ENCODE results near the gene FLVCR2. TPM values are rescaled to one million over a fixed set of nuclear protein-coding genes. Genes with fewer than 3 reads are reported as not detected.
A peak's percentile ranks its signal among the peaks of the same experiment; 100 is the strongest.

Gene FLVCR2
- polyA plus RNA-seq, 2 donors = 1.2 to 2.2 TPM

DNA sequence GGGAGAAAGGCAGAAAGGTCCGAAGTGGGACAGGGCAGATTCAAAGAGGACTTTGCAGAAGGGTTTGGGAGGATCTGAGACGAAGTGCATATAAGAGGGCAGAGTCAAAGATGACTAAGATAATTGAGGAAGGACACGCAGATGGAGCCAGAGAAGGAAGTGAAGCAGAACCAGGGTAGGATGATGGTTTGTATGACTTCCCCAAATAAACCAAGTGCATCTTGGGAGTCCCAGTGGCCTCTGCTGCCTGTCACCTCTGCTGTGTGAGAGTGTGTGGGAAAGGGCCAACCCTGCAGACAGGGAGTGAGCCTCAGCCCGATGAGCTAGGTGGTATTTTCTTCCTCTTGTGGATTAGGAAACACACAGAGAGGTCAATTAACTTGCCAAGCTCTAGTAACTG lies 36.8 kb downstream of the FLVCR2 start:
- no peaks in the 10 kb centered on the region for H3K4me1 ChIP-seq (ENCODE audit: control insufficient read depth in 2 of 2, insufficient read depth in 2 of 2, low read length in 1 of 2)
- 63 to 67% methylated on average over 4 of the region's 4 CpGs for WGBS, 2 donors
- peak overlapping the region in 1 of 2 donors; percentile 51 for H3K27ac ChIP-seq (ENCODE audit: low read depth in 2 of 2, low read length in 1 of 2)
- no peaks in the 10 kb centered on the region for H3K9me3 ChIP-seq (ENCODE audit: control insufficient read depth in 2 of 2, insufficient read depth in 1 of 2, low read depth in 1 of 2, low read length in 1 of 2)
- no peaks in the 10 kb centered on the region for H3K27me3 ChIP-seq (ENCODE audit: control insufficient read depth in 1 of 2, insufficient read depth in 2 of 2, low read length in 2 of 2)
- no peaks in the 10 kb centered on the region for H3K36me3 ChIP-seq (ENCODE audit: control insufficient read depth in 2 of 2, insufficient read depth in 2 of 2, low read length in 1 of 2)
- H3K4me3 ChIP-seq (ENCODE audit: low read depth in 1 of 2, low read length in 2 of 2) = no peak overlapping the region

DNA sequence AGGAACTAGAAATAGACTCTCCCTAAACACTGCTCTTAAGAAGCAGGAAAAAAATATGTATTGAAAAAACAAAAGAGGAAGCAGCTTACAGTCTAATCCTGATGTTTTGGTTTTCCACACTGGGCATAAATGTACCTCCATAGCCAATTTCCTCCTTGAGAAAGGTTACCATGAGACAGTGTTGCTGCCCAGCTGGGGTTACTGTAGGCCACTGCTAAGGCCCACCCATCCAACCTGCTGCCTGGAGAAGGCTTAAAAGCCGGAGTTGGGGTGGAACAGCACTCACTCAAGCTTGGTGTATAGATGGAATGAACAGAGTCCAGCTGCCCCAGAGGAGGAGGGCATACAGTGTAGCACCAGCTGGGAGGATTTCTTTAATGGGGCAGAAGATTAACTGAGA lies 41.1 kb downstream of the FLVCR2 start:
- H3K9me3 ChIP-seq (ENCODE audit: control insufficient read depth in 2 of 2, insufficient read depth in 1 of 2, low read depth in 1 of 2, low read length in 1 of 2) = no peaks in the 10 kb centered on the region
- no peak overlapping the region for H3K4me3 ChIP-seq (ENCODE audit: low read depth in 1 of 2, low read length in 2 of 2)
- H3K4me1 ChIP-seq (ENCODE audit: control insufficient read depth in 2 of 2, insufficient read depth in 2 of 2, low read length in 1 of 2) = no peaks in the 10 kb centered on the region
- no peaks in the 10 kb centered on the region for H3K27me3 ChIP-seq (ENCODE audit: control insufficient read depth in 1 of 2, insufficient read depth in 2 of 2, low read length in 2 of 2)
- 79 to 87% methylated on average over 1 of the region's 1 CpG for WGBS, 2 donors
- H3K27ac ChIP-seq (ENCODE audit: low read depth in 2 of 2, low read length in 1 of 2) = no peak overlapping the region
- no peaks in the 10 kb centered on the region for H3K36me3 ChIP-seq (ENCODE audit: control insufficient read depth in 2 of 2, insufficient read depth in 2 of 2, low read length in 1 of 2)

DNA sequence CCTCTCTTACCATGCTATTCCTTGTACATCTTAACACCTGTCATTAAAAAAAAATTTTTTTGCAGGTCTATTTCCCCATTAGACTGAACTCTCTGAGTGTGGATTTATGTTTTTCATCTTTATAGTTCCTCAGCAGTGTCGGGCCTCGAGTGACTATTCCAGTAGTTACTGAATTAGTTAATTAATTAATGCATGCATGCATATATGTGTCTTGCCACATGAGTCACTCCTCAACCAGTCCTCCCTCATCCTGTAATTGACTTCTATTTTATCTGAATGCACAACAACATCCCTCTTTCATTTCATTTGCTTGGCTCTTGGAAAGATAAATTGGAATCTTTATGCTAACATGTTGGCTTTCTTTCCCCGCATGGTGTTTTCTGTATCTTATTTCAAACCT lies 46.6 kb downstream of the FLVCR2 start:
- H3K9me3 ChIP-seq (ENCODE audit: control insufficient read depth in 2 of 2, insufficient read depth in 1 of 2, low read depth in 1 of 2, low read length in 1 of 2) = no peaks in the 10 kb centered on the region
- no peaks in the 10 kb centered on the region for H3K36me3 ChIP-seq (ENCODE audit: control insufficient read depth in 2 of 2, insufficient read depth in 2 of 2, low read length in 1 of 2)
- no peak overlapping the region for H3K4me3 ChIP-seq (ENCODE audit: low read depth in 1 of 2, low read length in 2 of 2)
- no peak overlapping the region for H3K27ac ChIP-seq (ENCODE audit: low read depth in 2 of 2, low read length in 1 of 2)
- 93 to 94% methylated on average over 3 of the region's 3 CpGs for WGBS, 2 donors
- H3K4me1 ChIP-seq (ENCODE audit: control insufficient read depth in 2 of 2, insufficient read depth in 2 of 2, low read length in 1 of 2) = no peaks in the 10 kb centered on the region
- H3K27me3 ChIP-seq (ENCODE audit: control insufficient read depth in 1 of 2, insufficient read depth in 2 of 2, low read length in 2 of 2) = no peaks in the 10 kb centered on the region

DNA sequence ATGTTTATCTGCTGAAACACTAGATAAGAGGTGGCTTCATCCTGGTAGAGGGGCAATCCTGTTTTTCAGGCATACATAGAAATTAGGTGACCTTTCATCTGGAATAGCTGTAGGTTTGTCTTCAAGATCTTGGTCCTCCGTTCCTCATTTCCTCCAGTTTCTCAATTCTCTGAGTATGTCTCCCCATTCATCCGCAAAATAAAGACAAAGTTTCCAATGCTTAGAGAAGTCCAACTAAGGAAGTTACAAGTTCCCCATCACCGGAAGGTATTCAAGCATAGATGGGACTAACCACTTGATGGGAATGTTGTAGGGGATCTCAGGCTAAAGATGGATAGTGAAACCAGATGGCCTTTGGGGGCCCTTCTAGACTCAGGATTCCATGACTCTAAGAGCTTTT lies 48.0 kb downstream of the FLVCR2 start:
- 97 to 99% methylated on average over 3 of the region's 3 CpGs for WGBS, 2 donors
- Histone ChIP-seq H3K4me3 (ENCODE audit: low read depth in 1 of 2, low read length in 2 of 2) (no peak overlapping the region), H3K36me3 (ENCODE audit: control insufficient read depth in 2 of 2, insufficient read depth in 2 of 2, low read length in 1 of 2) (no peaks in the 10 kb centered on the region), H3K4me1 (ENCODE audit: control insufficient read depth in 2 of 2, insufficient read depth in 2 of 2, low read length in 1 of 2) (no peaks in the 10 kb centered on the region), H3K9me3 (ENCODE audit: control insufficient read depth in 2 of 2, insufficient read depth in 1 of 2, low read depth in 1 of 2, low read length in 1 of 2) (no peaks in the 10 kb centered on the region), H3K27me3 (ENCODE audit: control insufficient read depth in 1 of 2, insufficient read depth in 2 of 2, low read length in 2 of 2) (no peaks in the 10 kb centered on the region), H3K27ac (ENCODE audit: low read depth in 2 of 2, low read length in 1 of 2) (no peak overlapping the region)

DNA sequence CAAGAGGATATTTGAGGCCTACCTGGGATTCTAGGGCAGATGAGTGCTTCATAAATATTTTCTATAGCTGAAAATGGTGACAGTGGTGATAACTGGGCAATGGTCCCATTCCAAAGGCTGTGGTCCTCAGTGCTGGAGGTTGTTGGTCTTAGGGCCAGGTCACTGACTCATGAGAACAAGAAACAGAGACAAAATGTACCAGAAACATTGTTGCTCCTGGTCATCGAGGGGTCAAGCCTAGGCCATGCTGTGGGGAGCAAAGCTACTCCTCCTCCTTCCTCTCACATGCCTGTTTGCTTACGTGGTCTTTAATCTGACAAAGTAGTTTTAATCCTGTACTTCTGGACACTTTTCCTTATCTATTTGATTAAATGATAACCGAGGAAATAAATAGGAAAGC lies 48.4 kb downstream of the FLVCR2 start:
- H3K9me3 ChIP-seq (ENCODE audit: control insufficient read depth in 2 of 2, insufficient read depth in 1 of 2, low read depth in 1 of 2, low read length in 1 of 2) = no peaks in the 10 kb centered on the region
- H3K4me3 ChIP-seq (ENCODE audit: low read depth in 1 of 2, low read length in 2 of 2) = no peak overlapping the region
- H3K36me3 ChIP-seq (ENCODE audit: control insufficient read depth in 2 of 2, insufficient read depth in 2 of 2, low read length in 1 of 2) = no peaks in the 10 kb centered on the region
- no peak overlapping the region for H3K27ac ChIP-seq (ENCODE audit: low read depth in 2 of 2, low read length in 1 of 2)
- H3K4me1 ChIP-seq (ENCODE audit: control insufficient read depth in 2 of 2, insufficient read depth in 2 of 2, low read length in 1 of 2) = no peaks in the 10 kb centered on the region
- WGBS, 2 donors = 77% methylated on average over 3 of the region's 3 CpGs
- H3K27me3 ChIP-seq (ENCODE audit: control insufficient read depth in 1 of 2, insufficient read depth in 2 of 2, low read length in 2 of 2) = no peaks in the 10 kb centered on the region

DNA sequence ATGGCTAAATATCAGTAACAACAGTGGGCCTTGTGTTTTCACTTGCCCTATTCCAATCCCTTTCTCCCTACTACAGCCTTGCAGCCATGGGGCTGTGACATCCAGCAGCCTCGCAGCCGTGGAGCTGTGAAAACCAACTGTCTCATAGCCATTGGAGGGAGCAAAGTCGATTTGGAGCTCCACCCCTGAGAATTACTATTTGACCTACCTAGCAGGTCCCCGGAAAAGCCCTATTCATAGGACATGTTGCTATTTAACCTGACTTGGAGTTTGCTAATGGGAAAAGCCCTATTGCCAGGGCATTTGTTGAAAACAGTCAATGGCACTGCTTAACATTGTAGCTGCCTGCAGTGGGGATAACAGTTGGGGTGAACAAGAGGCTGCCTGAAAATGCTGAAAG lies 49.0 kb downstream of the FLVCR2 start:
- H3K27ac ChIP-seq (ENCODE audit: low read depth in 2 of 2, low read length in 1 of 2) = no peak overlapping the region
- H3K27me3 ChIP-seq (ENCODE audit: control insufficient read depth in 1 of 2, insufficient read depth in 2 of 2, low read length in 2 of 2) = no peaks in the 10 kb centered on the region
- H3K36me3 ChIP-seq (ENCODE audit: control insufficient read depth in 2 of 2, insufficient read depth in 2 of 2, low read length in 1 of 2) = no peaks in the 10 kb centered on the region
- H3K9me3 ChIP-seq (ENCODE audit: control insufficient read depth in 2 of 2, insufficient read depth in 1 of 2, low read depth in 1 of 2, low read length in 1 of 2) = no peaks in the 10 kb centered on the region
- 68 to 77% methylated on average over 4 of the region's 4 CpGs for WGBS, 2 donors
- no peak overlapping the region for H3K4me3 ChIP-seq (ENCODE audit: low read depth in 1 of 2, low read length in 2 of 2)
- no peaks in the 10 kb centered on the region for H3K4me1 ChIP-seq (ENCODE audit: control insufficient read depth in 2 of 2, insufficient read depth in 2 of 2, low read length in 1 of 2)

DNA sequence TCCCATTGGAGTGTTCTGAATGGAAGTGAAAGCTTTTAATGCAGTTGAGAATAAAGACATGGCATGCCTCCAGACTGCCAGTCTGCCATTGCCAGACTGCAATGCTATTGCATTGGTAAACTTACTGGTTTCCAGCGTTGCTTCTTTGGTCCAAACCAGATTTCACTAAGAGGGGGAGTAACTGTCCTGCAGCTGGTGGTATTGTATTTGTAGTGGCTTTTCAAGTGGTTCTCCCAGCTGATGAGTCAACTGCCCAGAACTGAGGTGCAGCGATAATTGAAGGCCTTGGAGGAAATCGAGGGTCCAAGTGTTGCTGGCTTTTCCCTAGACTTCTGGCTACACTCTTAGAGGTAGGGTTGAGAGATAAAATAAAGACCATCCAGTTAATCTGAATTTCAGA lies 50.4 kb downstream of the FLVCR2 start:
- H3K36me3 ChIP-seq (ENCODE audit: control insufficient read depth in 2 of 2, insufficient read depth in 2 of 2, low read length in 1 of 2) = no peaks in the 10 kb centered on the region
- WGBS, 2 donors = 86 to 89% methylated on average over 3 of the region's 3 CpGs
- H3K4me1 ChIP-seq (ENCODE audit: control insufficient read depth in 2 of 2, insufficient read depth in 2 of 2, low read length in 1 of 2) = no peaks in the 10 kb centered on the region

DNA sequence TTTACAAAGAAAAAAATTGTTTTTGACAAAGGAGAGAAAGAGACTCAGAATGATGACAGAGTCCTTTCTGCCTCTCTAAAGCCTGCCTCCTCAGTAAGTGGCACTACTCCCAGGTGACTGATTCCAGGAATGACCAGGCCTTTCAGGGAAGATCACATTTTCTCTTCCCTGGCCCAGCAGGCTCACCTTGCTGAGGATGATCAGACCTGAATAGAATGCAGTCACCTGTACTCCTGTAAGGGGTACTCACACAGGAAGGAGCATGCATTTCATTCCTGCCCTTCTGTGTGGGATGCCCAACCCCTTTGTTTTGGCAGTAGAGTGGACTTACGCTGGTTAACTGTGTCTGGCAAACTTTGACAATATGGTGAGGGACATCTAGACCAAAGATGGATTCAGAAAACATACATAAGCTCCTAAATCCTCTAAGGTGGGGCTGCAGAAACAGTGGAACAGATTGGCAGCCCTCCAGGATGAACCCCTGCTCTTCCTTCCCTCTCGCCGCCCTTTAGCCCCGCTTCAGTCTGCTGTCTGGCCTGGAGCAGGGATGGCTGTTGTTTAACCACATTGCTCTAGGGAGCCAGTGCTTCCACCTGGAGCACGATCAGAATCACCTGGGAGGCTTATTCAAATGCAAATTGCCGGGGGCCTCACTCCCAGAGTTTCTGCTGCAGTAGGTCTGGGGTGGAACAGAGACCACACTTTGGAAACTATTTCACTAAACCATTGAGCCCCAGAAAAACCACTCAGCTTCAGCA lies 52.5 kb downstream of the FLVCR2 start:
- 64 to 78% methylated on average over 6 of the region's 6 CpGs for WGBS, 2 donors
- Histone ChIP-seq H3K4me3 (ENCODE audit: low read depth in 1 of 2, low read length in 2 of 2) (no peak overlapping the region), H3K9me3 (ENCODE audit: control insufficient read depth in 2 of 2, insufficient read depth in 1 of 2, low read depth in 1 of 2, low read length in 1 of 2) (no peaks in the 10 kb centered on the region), H3K36me3 (ENCODE audit: control insufficient read depth in 2 of 2, insufficient read depth in 2 of 2, low read length in 1 of 2) (no peaks in the 10 kb centered on the region), H3K27me3 (ENCODE audit: control insufficient read depth in 1 of 2, insufficient read depth in 2 of 2, low read length in 2 of 2) (no peaks in the 10 kb centered on the region), H3K4me1 (ENCODE audit: control insufficient read depth in 2 of 2, insufficient read depth in 2 of 2, low read length in 1 of 2) (peaks cover 0 to under 1% of the 10 kb centered on the region in 2 donors), H3K27ac (ENCODE audit: low read depth in 2 of 2, low read length in 1 of 2) (no peak overlapping the region)

More for the DNA sequence above, 50.4 kb downstream of the FLVCR2 start:
- no peaks in the 10 kb centered on the region for H3K9me3 ChIP-seq (ENCODE audit: control insufficient read depth in 2 of 2, insufficient read depth in 1 of 2, low read depth in 1 of 2, low read length in 1 of 2)
- H3K4me3 ChIP-seq (ENCODE audit: low read depth in 1 of 2, low read length in 2 of 2) = no peak overlapping the region
- H3K27me3 ChIP-seq (ENCODE audit: control insufficient read depth in 1 of 2, insufficient read depth in 2 of 2, low read length in 2 of 2) = no peaks in the 10 kb centered on the region
- no peak overlapping the region for H3K27ac ChIP-seq (ENCODE audit: low read depth in 2 of 2, low read length in 1 of 2)

DNA sequence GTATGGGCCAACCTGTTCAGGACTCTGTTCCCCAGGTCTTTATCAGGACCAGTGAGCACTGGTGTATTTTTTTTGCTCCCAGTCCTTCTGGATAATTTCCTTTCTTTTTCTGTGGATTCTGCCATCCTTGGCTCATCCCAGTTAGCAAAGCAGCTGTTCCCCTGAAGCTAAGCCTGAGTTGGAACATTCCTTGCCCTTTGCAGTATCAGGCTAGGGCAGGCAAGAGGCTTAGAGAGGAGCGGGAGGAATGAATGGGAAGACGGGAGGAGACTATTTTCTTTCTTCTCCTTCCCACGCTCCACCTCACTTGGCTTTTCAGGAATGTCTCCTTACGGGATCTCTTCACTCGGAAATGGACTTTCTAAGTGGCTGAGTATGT lies 53.0 kb downstream of the FLVCR2 start:
- Histone ChIP-seq H3K27ac (ENCODE audit: low read depth in 2 of 2, low read length in 1 of 2) (no peak overlapping the region), H3K27me3 (ENCODE audit: control insufficient read depth in 1 of 2, insufficient read depth in 2 of 2, low read length in 2 of 2) (no peaks in the 10 kb centered on the region), H3K4me1 (ENCODE audit: control insufficient read depth in 2 of 2, insufficient read depth in 2 of 2, low read length in 1 of 2) (peaks cover 0 to 4% of the 10 kb centered on the region in 2 donors), H3K9me3 (ENCODE audit: control insufficient read depth in 2 of 2, insufficient read depth in 1 of 2, low read depth in 1 of 2, low read length in 1 of 2) (no peaks in the 10 kb centered on the region), H3K36me3 (ENCODE audit: control insufficient read depth in 2 of 2, insufficient read depth in 2 of 2, low read length in 1 of 2) (no peaks in the 10 kb centered on the region), H3K4me3 (ENCODE audit: low read depth in 1 of 2, low read length in 2 of 2) (no peak overlapping the region)
- WGBS, 2 donors = 51 to 60% methylated on average over 5 of the region's 5 CpGs

DNA sequence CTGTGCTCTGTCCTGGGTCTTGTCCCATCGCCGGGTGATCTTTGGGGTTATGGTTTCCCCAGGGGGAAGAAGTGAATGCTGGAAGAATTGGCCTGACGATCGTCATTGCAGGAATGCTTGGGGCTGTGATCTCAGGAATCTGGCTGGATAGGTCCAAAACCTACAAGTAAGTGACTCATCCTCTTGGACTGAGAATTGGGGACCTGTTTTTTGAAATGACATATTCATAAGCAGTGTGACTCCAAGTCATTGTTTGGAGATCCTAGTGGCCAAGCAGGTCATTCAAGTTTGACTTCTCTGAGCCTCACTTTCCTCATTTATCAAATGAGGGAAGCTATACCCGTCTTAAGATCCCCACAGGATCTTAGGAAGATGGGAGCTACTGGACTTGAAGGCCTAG lies 56.4 kb downstream of the FLVCR2 start:
- H3K9me3 ChIP-seq (ENCODE audit: control insufficient read depth in 2 of 2, insufficient read depth in 1 of 2, low read depth in 1 of 2, low read length in 1 of 2) = no peaks in the 10 kb centered on the region
- no peak overlapping the region for H3K27ac ChIP-seq (ENCODE audit: low read depth in 2 of 2, low read length in 1 of 2)
- H3K27me3 ChIP-seq (ENCODE audit: control insufficient read depth in 1 of 2, insufficient read depth in 2 of 2, low read length in 2 of 2) = no peaks in the 10 kb centered on the region
- no peak overlapping the region for H3K4me3 ChIP-seq (ENCODE audit: low read depth in 1 of 2, low read length in 2 of 2)
- WGBS, 2 donors = 60 to 62% methylated on average over 5 of the region's 5 CpGs
- peaks cover 0 to 4% of the 10 kb centered on the region in 2 donors for H3K4me1 ChIP-seq (ENCODE audit: control insufficient read depth in 2 of 2, insufficient read depth in 2 of 2, low read length in 1 of 2)
- H3K36me3 ChIP-seq (ENCODE audit: control insufficient read depth in 2 of 2, insufficient read depth in 2 of 2, low read length in 1 of 2) = no peaks in the 10 kb centered on the region

Measured in esophagus (tissue), 2 donors.